Measurements from ENCODE around the gene ATRAID.
A peak's percentile ranks its signal among the peaks of the same experiment; 100 is the strongest.

Gene ATRAID

GRCh38 chr2:27265536-27265870 is 53.7 kb downstream of the ATRAID start:
- no peaks in the 10 kb centered on the region for H3K36me3 Mint-ChIP-seq
- H3K4me3 Mint-ChIP-seq, result peak overlapping the region; percentile 59

More at GRCh38 chr2:27265536-27265870, 53.7 kb downstream of the ATRAID start:
- H3K27ac Mint-ChIP-seq, result no peak overlapping the region
- H3K4me1 Mint-ChIP-seq, result peaks cover 28% of the 10 kb centered on the region
- H3K9me3 Mint-ChIP-seq, result no peaks in the 10 kb centered on the region
- H3K27me3 Mint-ChIP-seq, result peaks cover 27% of the 10 kb centered on the region
